HG03460 (cell line): ENCODE results near the gene PTCHD1.

ENCODE experiments used
- ATAC-seq: cut with Tn5 transposase; IDR thresholded peaks from one replicate; pipeline ENCODE4 v1.9.1; 2021; ENCODE audit not compliant: unreplicated experiment

Gene PTCHD1

DNA sequence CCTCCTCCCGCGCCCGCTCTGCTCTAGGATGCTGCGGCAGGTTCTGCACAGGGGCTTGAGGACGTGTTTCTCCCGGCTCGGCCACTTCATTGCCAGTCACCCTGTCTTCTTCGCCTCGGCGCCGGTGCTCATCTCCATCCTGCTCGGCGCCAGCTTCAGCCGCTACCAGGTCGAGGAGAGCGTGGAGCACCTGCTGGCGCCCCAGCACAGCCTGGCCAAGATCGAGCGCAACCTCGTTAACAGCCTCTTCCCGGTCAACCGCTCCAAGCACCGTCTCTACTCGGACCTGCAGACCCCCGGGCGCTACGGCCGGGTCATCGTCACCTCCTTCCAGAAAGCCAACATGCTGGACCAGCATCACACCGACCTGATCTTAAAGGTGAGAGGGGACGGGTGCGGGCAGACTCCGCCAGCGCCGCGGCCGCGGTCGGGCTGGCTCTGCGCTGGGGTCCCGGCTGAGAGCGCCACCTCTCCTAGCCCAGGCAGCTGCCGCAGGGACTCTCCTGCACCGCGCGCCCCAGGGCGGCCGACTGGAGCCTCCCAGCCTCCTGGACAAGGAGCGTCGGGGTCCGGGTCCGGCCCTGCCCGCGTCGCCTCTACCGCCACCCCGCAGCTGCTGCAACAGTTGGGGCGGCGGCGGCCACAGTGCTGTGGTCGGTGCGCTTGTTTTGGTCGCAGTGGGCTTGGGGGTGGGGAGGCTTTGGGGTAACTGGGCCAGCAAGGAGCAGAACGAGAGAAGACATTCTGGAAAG lies at the start of gene PTCHD1:
PTCHD1 (plus strand) TSS at position 2 of the 752 bp plus-strand sequence; CDS start at position 29, 27 bp downstream.
- no peak for ATAC-seq

DNA sequence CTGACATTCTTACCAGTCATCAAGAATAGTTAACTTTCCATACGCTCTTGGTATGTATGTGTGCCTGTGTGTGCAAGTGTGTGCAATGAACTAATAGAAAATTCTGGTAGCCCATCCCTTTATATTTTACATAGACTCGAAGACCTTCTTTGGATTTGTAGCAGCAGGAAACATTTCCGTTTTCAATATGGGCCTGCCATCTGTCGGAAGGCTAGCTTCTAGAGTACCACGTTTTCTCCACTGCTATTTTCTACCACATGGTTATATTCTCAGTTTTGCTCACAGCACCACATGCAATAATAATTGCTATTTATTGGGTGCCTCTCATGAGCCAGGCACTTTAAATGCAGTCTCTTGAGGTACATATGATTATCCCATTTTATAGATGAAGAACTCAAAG lies 47.9 kb upstream of the PTCHD1 start:
- no peak for ATAC-seq

DNA sequence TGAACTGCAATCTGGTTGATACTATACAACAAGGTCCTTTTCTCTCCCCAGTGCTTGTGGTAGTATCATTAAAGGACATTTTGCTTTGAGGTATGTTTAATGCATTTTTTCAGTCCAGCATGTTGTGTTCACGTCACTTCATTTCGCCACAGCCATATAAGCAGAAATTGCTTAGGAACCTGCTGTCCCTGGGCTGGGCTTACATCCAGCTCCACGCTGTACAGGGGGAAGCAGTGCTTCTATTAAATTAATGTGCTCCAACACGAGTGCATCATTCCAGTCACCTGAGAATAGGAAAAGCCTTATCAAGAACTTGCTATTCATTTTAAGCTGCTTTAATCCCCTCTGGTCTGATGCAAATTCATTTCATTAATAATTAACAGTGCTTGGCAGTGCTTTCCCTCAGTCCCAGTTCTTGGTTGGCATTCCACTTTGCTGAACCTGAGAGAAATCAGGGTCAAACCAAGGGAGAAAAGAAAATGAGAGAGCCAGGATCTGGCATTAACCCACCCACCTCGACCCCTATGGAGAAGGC lies 47.4 kb upstream of the PTCHD1 start:
- ATAC-seq = no peak

GRCh38 chrX:23292354-23292987 lies 42.2 kb upstream of the PTCHD1 start:
- no peak for ATAC-seq

GRCh38 chrX:23292988-23293651 lies 41.5 kb upstream of the PTCHD1 start:
- no peak for ATAC-seq

DNA sequence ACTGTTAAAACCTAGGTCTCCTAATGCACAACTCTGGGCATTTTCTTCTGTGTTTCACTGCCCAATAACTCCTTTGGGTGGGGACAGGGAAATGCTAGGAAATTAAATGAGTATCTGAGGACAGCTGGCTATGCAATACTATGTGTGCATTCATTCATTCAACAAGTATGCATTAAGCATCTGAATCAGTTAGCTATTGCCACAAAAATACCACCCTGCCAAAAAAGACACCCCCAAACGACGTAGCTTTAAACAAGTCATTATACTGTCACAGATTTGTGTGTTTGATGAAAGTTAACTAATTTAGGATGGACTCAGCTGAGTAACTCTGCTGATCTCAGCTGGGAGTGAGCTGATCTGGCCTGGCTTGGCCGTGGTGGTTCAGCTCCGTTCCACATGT lies 29.8 kb upstream of the PTCHD1 start:
- no peak for ATAC-seq

- no peak for ATAC-seq
Measured at GRCh38 chrX:23311731-23312130, 22.9 kb upstream of the PTCHD1 start.

DNA sequence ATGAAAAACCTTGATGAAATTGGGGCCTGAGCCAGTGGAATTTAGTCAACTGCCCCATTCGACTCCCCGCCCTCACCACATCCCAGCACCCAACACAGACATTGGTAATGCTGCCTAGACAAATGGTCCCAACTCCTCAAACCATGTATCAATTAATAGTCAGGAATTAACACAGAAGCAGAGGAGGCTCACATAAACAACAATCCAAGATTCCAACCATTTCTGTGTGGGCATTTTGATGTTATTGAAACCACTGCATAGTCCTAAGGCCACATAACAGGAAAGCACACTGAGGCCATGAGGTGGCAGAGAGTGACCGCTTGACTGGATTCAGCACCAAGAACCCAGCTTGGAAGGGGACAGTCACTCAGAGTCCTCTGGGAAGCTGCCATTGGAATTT lies 22.5 kb upstream of the PTCHD1 start:
- ATAC-seq = no peak

DNA sequence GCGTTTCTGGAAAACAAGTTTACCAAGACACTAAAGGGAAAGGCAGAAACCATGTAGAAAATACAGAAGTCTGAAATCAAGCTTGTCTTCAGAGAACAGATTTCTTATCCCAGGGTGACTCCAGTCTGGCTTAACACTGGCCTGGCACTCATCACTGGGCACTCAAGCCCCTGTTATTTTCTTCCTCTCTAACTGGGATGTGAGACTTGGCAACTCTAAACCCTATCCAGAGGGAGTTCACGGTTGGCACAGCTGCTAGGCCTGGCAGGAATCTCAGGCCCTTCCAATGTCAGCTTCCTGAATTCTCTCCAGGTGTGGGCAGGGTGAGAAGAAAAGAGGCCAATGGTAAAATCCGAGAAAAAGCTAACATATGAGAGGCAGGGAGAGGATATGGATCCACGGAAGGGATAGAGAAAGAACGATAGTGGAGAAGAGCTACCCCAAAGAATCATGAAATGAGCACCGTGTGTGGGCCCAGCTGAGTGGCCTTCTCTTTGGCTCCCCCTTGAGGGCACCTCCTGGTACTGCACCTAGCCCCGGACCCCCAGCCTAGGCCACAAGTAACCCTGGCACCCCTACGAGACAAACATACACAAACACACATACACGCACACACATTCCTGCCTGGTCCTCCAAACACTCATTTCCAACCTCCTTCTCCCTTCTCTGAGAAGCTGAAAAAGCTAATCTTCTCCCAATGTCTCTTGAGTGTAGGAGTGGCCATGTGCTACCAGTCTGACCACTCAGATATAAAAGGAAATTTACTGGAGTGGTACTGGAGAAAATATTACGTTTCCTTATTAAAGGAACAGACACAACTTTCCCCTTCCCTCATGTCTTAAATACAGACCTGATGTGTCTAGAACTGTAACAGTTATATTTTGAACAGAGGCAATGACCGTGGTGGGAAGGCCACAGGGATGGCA lies 16.6 kb upstream of the PTCHD1 start:
- no peak for ATAC-seq

DNA sequence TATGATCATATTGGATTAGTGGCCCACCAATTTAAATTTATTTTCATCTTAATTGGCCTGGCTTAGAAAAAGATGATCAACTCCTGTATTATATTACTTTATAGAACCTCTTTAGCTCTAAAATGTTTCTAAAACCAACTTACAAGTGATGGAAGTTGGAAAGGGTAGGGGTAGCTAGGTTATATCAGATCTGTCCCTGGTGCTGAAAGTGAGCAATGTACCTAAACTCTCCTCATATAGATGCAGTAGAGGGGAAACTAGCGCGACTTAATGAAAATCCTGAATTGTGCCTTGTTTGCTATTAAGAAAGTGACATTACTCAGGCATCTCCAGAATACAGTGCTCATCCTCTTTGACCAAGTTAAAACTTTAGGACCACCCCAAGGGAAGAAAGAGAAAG lies 7.5 kb upstream of the PTCHD1 start:
- ATAC-seq = no peak

GRCh38 chrX:23331701-23332100 lies 2.9 kb upstream of the PTCHD1 start:
- ATAC-seq = no peak

- ATAC-seq = no peak
Measured at GRCh38 chrX:23332101-23332887, 2.4 kb upstream of the PTCHD1 start.

DNA sequence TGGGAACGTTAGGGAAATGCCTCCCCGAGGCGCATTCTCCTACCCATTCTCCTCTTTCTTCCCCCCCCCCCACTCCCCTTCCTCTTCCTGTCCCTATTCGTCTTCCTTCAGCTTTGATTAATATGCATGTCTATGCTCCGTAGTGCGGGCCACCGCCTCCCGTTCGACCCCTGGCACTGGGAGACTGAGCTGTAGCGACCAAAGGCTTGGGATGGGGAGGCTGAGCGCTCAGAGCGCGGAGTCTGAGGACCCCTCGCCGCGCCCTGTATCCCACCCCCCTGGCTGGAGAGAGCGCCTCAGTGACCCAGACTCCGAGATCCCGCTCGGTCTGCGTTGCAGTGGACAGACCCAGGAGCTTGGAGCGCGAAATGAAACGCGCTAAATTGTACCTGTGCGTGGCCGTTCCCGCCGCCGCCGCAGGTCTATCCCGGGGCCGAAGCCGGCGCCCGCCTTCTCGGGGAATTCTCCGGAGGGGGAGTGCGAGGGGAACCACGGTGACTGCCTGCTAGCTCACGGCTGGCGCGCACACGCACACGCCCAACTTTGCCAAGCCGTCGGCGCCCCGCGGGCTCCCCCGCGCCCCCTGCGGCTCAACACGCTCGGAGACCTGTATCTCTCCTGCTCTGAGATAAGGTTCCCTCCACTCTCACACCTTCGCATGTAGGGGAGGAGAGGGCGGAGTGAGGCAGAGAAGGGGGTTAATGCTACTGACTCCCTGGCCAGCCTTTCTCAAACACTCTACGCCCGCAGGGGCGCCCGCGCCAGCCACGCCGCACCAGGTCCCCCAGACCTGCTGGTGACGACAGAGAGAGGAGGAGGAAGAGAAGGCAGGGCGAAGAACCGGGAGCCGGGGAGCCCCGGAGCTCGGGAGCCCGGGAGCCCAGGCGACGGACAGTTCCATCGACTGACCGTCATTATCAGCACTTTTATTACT lies 1.5 kb upstream of the PTCHD1 start:
- no peak for ATAC-seq

DNA sequence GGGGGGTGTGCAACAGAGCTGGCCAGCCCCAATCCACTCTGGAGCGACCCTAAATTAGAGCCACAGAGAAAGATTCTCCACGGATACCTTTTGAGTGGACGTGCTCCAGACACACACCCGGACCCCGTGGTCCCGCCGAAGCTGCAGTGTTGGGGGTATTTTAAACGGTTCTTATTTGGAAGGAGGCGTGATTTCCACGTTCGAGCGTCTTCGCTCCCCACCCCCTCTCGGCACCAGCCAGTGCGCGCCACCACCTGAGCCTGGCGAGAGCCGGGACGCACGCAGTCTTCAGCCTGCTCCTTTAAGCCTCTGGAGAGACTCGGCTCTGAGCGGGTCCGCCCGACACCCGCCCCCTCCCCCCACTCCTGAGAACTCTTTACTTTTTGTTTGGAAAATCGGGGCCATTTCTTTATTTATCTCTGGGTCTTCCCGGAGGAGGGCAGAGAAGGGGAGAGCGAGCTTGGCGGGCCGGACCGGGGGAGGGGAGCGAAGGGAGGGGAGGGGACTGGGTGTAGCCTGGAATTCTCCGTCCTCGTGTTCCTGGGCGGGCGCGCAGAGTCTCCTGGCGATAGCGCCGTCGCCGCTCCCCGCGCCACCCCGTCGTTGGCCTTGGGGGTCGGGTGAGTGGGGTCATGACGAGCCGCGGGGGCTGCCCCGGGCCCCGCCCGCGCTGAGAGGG lies 668 bp upstream of the PTCHD1 start:
- no peak for ATAC-seq

DNA sequence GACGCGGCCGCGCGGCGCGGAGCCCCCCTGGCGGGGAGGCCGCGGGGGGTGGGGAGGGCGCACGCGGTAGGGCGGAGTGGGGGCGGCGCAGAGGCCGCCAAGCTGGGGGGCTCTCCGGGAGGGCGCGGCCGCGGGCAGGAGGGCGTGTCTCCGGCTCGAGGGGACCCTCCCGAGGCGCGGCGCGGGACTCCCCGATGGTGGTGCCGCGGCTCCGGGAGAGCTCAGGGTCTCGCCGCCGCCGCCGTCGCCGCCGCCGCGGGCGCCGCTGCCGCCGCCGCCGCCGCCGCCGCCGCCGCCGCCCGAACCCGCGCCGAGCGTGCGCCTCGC lies 165 bp upstream of the PTCHD1 start:
- ATAC-seq = no peak

DNA sequence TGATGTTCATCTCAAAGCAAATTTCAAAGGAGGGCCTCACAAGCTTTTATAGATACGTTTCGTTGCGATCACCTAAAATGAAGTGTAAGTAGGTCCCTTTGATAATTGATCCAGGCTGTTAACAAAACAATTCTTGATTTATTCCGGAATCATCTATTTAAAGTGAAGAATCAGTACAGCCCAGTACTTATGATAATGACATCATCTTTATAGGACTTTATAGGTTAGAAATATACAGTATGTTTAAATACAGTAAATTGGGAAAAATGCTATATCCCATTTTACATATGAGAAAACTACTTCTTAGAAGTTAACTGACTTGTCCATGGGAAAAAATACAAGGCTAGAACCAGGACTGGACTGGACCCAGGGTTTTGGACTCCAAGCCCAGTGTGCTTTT lies 3.7 kb downstream of the PTCHD1 start:
- ATAC-seq = no peak

DNA sequence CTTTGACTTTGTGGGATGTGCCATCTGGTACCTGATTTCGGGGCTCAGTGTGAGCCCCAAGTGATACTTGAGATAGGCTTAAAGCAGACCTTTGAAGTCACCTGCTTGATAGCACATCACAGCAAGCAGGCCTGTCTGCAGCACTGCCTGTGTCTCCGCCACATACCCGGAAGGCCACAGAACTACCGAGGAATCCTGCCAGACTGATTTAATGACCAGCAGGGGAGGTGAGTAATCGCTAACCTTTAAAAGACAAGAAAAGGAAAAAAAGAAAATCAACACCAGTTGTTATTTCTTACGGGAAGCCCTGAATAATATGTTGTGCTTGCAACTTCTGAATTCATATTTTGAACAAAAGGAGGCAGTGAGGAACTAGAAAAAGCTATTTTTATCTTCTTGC lies 6.8 kb downstream of the PTCHD1 start:
- no peak for ATAC-seq

GRCh38 chrX:23344238-23344903 lies 9.7 kb downstream of the PTCHD1 start:
- ATAC-seq = no peak
